ENCODE results near the gene ENOX1. TPM values are rescaled to one million over a fixed set of nuclear protein-coding genes. Genes with fewer than 3 reads are reported as not detected.

Gene ENOX1
- total RNA-seq, 1 donor from 2014 or later, result 1.1 TPM

GRCh38 chr13:43653980-43654379 is 132.8 kb downstream of the ENOX1 start:
- H3K4me3 Mint-ChIP-seq, result no peak overlapping the region
- H3K9me3 Mint-ChIP-seq, result no peaks in the 10 kb centered on the region
- Histone ChIP-seq H2AFZ (replicated peaks) (no peak overlapping the region), H4K20me1 (ENCODE audit: low read depth) (no peaks in the 10 kb centered on the region), H3K27me3 (no peaks in the 10 kb centered on the region), H3K79me2 (ENCODE audit: low read depth) (no peaks in the 10 kb centered on the region), H3K4me3 (no peak overlapping the region), H3K9ac (no peak overlapping the region), H3K36me3 (no peaks in the 10 kb centered on the region), H3K9me3 (ENCODE audit: low read depth) (no peaks in the 10 kb centered on the region), H3K4me1 (no peaks in the 10 kb centered on the region), H3K4me2 (no peak overlapping the region), H3K27ac (no peak overlapping the region), H3F3A (ENCODE audit: low read depth) (no peaks in the 10 kb centered on the region)
- H3K27ac Mint-ChIP-seq, result no peak overlapping the region
- no peaks in the 10 kb centered on the region for H3K27me3 Mint-ChIP-seq (ENCODE audit: insufficient read depth, low read depth)
- TF ChIP-seq EZH2phosphoT487 (IDR thresholded peaks at IDR 0.05) (no peak), CTCF (IDR thresholded peaks at IDR 0.05) (no peak), EZH2 (IDR thresholded peaks at IDR 0.05) (no peak)
- H3K4me1 Mint-ChIP-seq, result peaks cover 12% of the 10 kb centered on the region
- no peaks in the 10 kb centered on the region for H3K36me3 Mint-ChIP-seq
- DNase-seq (ENCODE audit: low spot score), result no peak

- DNase-seq (ENCODE audit: low spot score), result no peak
- Mint-ChIP-seq H3K27me3 (ENCODE audit: insufficient read depth, low read depth) (no peaks in the 10 kb centered on the region), H3K27ac (no peak overlapping the region), H3K4me3 (no peak overlapping the region), H3K9me3 (no peaks in the 10 kb centered on the region), H3K36me3 (no peaks in the 10 kb centered on the region), H3K4me1 (peaks cover 12% of the 10 kb centered on the region)
- Histone ChIP-seq H3K79me2 (ENCODE audit: low read depth) (no peaks in the 10 kb centered on the region), H3K9ac (no peak overlapping the region), H3K27me3 (no peaks in the 10 kb centered on the region), H3K9me3 (ENCODE audit: low read depth) (no peaks in the 10 kb centered on the region), H3K36me3 (no peaks in the 10 kb centered on the region), H4K20me1 (ENCODE audit: low read depth) (no peaks in the 10 kb centered on the region), H3K4me3 (no peak overlapping the region), H3K4me2 (no peak overlapping the region), H3F3A (ENCODE audit: low read depth) (no peaks in the 10 kb centered on the region), H3K4me1 (no peaks in the 10 kb centered on the region), H3K27ac (no peak overlapping the region), H2AFZ (replicated peaks) (no peak overlapping the region)
- no peak for TF ChIP-seq CTCF (IDR thresholded peaks at IDR 0.05)
- no peak for TF ChIP-seq EZH2 (IDR thresholded peaks at IDR 0.05)
- TF ChIP-seq EZH2phosphoT487 (IDR thresholded peaks at IDR 0.05), result no peak
Observed at GRCh38 chr13:43653395-43653794, 133.4 kb downstream of the ENOX1 start.

GRCh38 chr13:43652760-43653159 is 134.0 kb downstream of the ENOX1 start:
- Histone ChIP-seq H3K27me3 (no peaks in the 10 kb centered on the region), H2AFZ (replicated peaks) (no peak overlapping the region), H3K4me3 (no peak overlapping the region), H3K36me3 (no peaks in the 10 kb centered on the region), H3K9me3 (ENCODE audit: low read depth) (no peaks in the 10 kb centered on the region), H3F3A (ENCODE audit: low read depth) (no peaks in the 10 kb centered on the region), H3K27ac (no peak overlapping the region), H3K79me2 (ENCODE audit: low read depth) (no peaks in the 10 kb centered on the region), H3K9ac (no peak overlapping the region), H3K4me1 (no peaks in the 10 kb centered on the region), H3K4me2 (no peak overlapping the region), H4K20me1 (ENCODE audit: low read depth) (no peaks in the 10 kb centered on the region)
- TF ChIP-seq EZH2phosphoT487 (IDR thresholded peaks at IDR 0.05) (no peak), CTCF (IDR thresholded peaks at IDR 0.05) (no peak), EZH2 (IDR thresholded peaks at IDR 0.05) (no peak)
- H3K4me1 Mint-ChIP-seq, result peaks cover 12% of the 10 kb centered on the region
- H3K9me3 Mint-ChIP-seq, result no peaks in the 10 kb centered on the region
- H3K27ac Mint-ChIP-seq, result no peak overlapping the region
- no peaks in the 10 kb centered on the region for H3K27me3 Mint-ChIP-seq (ENCODE audit: insufficient read depth, low read depth)
- H3K4me3 Mint-ChIP-seq, result no peak overlapping the region
- no peak for DNase-seq (ENCODE audit: low spot score)
- H3K36me3 Mint-ChIP-seq, result no peaks in the 10 kb centered on the region
